CD4-positive, alpha-beta T cell treated with Interleukin-6 for 4 hours (primary cell): ENCODE data around the gene SMIM23.

ENCODE experiments used
- DNase-seq: peaks from one replicate; pipeline ENCODE4 v3.0.0-alpha.2; 2020; ENCODE audit warnings: mixed read lengths

The SMIM23 gene

GRCh38 chr5:171821286-171821685 lies 35.7 kb downstream of the SMIM23 start:
- no peak for DNase-seq

GRCh38 chr5:171823269-171823668 lies 37.7 kb downstream of the SMIM23 start:
- DNase-seq: no peak

- DNase-seq: no peak
Measured at GRCh38 chr5:171825051-171825450, 39.4 kb downstream of the SMIM23 start.

- no peak for DNase-seq
Measured at GRCh38 chr5:171826132-171826531, 40.5 kb downstream of the SMIM23 start.

GRCh38 chr5:171827162-171827561 lies 41.5 kb downstream of the SMIM23 start:
- no peak for DNase-seq

- DNase-seq: no peak
Measured at GRCh38 chr5:171830686-171831085, 45.1 kb downstream of the SMIM23 start.

- no peak for DNase-seq
Measured at GRCh38 chr5:171832775-171833174, 47.2 kb downstream of the SMIM23 start.

- no peak for DNase-seq
Measured at GRCh38 chr5:171834461-171834860, 48.8 kb downstream of the SMIM23 start.

- DNase-seq: no peak
Measured at GRCh38 chr5:171835066-171835465, 49.4 kb downstream of the SMIM23 start.

GRCh38 chr5:171837522-171837921 lies 51.9 kb downstream of the SMIM23 start:
- DNase-seq: no peak

GRCh38 chr5:171838066-171838465 lies 52.4 kb downstream of the SMIM23 start:
- DNase-seq: no peak

GRCh38 chr5:171839112-171839511 lies 53.5 kb downstream of the SMIM23 start:
- no peak for DNase-seq

GRCh38 chr5:171840066-171840465 lies 54.4 kb downstream of the SMIM23 start:
- DNase-seq: no peak
